Raji (cell line): ENCODE results near the gene ASGR1.

ENCODE experiments used
- POLR2A ChIP-seq: IDR thresholded peaks from 2 replicates; pipeline ENCODE4 v1.6.1; 2011; ENCODE audit warnings: low read depth, low read length, control low read depth; ENCODE audit not compliant: insufficient read depth

ASGR1 gene

DNA sequence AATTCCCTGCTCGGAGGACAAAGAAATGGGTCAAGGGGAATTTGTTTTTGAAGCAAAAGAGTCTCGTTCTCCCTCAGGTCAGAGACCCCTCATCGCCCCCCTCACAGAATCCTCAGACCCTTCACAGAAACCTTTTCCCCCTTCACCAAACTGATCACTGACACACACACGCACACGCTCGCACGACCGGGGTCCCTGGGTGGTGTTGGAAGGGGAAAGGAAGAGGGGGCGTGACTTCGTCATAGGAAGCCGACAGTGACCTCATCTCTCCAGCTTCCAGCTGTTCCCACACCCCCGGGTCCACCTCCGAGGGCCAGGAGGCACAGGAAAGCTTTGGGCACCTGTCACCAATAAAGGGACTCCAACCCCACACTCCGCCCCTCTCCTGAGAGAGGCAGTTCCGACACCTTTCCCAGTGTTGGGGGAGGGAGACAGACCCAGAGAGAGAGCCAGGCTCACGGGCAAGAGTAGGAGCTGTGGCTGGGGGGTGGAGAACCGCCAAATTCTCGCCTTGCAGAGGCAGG lies 1.2 kb downstream of the ASGR1 start:
- TF ChIP-seq POLR2A = no peak

DNA sequence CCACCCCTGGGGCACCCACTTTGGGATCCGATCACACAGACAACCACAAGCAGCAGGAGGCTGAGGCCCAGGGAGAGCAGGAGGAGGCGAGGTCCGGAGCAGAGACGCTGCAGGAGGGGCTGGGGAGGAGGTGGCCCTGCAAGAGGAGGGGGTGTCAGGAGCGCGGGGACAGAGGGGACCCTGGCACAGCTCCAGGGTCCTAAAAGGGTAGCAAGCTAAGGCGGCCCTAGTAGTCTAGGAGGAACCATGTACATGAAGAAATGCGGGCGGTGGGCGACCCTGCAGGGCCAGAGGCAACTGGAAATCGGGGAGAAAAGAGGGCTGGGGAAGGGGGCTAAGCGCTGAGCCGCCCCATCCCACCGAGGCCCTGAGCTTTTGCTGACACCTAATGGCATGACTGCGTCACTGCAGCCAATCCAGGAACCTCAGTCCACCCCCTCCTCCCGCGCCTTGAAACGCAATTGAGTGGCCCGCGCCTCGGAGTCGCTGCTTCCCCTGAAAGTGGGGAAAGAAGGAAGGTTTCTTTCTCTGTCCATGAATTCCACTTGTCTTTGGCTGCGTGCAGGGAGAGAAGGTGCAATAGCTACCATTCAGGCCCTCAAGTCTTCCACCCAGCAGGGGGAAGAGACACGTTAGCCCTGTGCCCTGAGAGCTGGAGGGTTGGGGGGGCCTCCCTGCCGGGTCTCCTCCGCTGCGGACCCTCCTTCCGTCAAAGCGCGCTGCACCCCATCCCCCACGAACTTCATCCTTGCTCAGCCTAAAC lies 1.8 kb downstream of the ASGR1 start:
- TF ChIP-seq POLR2A = no peak

DNA sequence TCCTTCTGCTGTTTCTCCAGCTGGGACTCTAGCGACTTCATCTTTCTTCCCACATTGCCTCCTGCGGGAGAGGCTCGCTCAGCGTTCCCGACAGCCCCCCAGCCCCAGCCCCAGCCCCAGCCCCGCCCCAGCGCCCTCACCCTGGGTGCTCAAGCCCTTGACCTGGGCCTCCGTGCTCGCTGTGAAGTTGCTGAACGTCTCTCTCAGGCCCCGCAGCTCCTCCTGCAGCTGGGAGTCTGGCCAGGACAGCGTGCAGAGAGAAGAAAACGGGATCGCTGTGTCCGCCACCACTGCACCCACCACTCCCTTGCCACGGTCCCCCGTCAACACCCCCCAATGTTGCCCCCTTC lies 2.4 kb downstream of the ASGR1 start:
- no peak for TF ChIP-seq POLR2A

DNA sequence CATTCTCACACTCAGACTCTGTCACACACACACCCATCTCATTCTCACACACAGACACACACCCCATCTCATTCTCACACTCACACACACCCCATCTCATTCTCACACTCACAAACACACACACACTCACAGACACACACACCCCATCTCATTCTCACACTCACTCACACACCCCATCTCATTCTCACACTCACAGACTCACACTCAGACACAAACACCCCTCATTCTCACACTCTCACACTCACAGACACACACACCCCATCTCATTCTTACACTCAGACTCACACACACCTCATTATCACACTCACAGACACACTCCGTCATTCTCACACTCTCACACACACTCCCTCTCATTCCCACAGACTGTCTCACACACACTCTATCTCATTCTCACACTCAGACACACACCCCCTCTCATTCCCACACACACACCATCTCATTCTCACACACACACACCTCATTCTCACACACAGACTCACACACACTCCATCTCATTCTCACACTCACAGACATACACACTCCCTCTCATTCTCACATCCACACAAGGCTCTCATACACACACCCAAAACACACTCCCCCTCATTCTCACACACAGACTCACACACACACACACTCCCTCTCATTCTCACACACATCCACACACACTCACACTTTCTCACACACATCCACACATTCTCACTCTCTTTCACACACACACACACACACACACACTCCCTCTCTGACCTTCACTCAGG lies 2.9 kb downstream of the ASGR1 start:
- no peak for TF ChIP-seq POLR2A

DNA sequence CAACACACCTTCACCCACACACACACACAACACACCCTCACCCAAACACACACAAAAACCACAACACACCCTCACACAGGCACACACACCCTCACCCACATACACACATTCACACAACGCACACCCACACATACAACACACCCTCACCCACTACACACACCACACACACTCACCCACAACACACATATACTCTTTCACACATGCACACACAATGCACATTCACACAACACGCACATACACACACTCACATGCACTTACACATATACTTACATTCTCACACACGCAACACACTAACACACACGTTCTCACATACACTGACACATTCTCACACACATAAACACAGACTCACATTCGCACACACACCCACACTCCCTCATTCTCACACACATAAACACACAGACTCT lies 3.8 kb downstream of the ASGR1 start:
- no peak for TF ChIP-seq POLR2A

DNA sequence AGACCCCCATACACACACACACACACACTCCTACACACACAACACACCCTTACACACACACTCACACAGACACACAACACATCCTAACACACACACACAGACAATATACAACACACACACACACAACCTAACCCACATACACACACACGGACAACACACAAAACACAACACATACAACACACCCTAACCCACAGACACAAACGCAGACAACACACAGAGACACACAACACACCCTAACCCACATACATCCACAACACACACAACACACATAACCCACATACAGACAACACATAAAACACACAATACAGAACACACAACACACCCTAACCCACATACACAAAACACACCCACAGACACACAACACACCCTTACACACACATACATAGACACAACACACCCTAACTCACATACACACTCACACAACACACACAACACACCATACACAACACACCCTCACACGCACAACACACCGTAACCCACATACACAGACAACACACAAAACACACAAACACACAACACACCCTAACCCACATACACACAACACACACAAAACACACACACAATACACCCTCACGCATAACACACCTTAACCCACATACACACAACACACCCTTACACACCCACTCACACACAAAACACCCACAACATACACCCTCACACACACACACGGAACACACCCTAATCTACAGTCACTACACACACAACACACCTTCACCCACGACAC lies 4.4 kb downstream of the ASGR1 start:
- TF ChIP-seq POLR2A = no peak

DNA sequence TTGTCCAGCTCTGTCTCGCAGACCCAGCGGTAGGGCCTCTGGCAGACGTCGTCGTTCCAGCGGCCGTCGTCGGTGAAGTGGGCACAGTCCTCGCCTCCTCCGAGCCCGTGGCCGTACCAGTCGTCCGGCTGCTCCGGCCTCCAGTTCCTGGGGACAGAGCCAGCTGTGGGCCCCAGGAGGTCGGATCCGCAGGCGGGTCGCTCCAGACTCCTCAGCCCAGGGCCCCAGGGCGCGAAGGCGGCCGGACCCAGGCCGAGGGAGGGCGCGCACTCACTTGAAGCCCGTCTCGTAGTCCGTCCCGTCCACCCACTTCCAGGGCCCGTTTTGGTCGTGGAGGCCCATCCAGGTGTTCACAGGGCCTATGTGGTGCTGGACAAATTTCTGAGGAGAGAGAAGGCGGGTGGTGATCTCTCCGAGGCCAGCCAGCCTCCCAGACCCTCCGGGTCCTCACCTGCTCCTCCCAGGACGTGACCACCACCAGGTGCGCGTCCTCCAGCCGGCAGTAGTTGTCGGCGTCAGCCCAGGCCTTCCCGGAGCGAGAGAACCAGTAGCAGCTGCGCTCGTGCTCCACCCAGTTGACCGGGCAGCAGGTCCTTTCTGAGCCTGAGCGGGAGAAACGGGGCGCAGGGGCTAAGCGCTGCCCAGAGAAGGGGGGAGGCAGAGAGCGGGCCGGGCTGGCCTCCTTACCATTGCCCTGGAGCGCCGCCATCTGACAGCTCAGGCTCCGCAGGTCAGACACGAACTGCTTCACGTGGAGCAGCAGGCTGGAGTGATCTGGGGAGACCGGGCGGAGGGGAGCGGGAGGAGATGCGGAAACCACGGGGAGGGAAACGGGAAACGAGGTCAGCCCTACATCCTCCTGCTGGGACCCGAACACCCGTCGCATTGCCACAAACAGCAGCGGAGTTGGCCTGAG lies 5.2 kb downstream of the ASGR1 start:
- TF ChIP-seq POLR2A = no peak

DNA sequence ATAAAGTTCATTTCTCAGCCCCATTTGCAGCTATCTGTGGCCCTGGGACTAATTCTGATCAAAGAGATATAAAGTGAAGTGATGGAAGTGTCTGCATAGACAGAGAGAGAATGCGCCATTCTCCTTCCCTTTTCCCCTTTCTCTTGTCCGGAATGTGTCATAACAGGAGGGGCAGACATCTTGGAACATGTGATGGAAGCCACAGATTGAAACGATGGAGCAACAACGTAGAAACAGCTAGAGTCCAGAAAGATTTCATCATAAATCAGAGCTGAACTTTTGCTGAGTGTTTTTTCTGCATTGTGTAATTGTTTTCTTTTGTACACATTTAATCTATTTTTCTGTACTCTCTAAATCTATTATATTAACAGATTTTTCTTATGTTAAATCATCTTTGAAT lies 11.3 kb downstream of the ASGR1 start:
- no peak for TF ChIP-seq POLR2A

DNA sequence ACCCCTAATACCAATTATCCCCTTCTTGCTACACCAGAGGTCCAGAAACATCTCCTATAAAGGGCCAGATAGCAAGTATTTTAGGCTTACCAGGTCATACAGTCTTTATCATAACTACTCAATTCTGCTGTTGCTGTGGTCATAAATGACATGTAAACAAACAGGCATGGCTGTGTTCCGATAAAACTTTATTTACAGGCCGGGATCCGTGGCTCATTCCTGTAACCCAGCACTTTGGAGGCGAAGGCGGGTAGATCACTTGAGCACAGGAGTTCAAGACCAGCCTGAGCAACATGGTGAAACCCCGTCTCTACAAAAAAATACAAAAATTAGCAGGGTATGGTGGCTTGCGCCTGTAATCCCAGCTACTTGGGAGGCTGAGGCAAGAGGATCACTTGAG lies 12.3 kb downstream of the ASGR1 start:
- no peak for TF ChIP-seq POLR2A

DNA sequence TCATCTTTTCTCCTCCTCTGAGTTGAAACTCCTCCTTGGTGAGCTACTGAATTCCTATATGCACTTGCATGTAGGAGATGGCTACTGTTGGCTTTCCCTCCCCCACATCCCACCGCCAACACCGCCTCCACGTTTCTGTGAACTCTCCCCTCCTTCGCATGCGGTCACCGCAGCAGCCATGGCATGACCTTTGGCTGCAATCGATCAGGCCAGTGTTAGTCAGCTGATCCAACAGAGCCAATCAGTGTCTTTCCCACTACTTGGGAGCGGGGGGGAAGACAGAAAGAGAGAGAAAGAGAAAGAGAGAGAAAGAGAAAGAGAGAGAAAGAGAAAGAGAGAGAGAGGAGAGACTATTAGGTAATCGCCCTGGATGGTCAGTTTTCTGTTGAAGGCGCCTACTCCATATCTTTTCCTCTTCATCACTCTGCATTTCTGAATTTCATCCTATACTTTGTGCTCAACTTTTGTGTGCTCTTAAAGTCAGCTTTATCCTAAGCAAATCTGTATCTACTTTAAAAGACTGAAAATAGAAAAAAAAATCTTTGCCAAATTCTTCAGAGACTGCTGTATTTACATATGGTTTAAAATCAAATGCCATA lies 22.7 kb downstream of the ASGR1 start:
- no peak for TF ChIP-seq POLR2A

DNA sequence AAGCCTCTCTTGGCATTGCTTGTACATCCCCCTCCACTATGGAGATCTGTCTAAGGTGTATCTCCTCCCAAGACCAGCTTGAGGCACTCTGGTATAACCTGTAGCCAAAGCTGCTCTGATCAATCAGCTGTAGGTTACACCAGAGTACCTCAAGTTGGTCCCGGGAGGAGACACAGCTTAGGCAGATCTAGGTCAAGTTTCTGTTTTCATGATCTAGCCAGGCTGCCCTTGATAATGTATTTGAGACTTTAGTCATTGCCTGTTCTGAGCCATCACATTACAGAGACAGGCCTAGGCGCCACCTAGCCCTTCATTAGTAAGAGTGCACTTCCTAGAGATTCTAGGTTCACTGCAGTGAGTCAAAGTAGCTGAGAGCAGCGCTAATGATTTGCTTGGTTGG lies 31.4 kb downstream of the ASGR1 start:
- TF ChIP-seq POLR2A = no peak

DNA sequence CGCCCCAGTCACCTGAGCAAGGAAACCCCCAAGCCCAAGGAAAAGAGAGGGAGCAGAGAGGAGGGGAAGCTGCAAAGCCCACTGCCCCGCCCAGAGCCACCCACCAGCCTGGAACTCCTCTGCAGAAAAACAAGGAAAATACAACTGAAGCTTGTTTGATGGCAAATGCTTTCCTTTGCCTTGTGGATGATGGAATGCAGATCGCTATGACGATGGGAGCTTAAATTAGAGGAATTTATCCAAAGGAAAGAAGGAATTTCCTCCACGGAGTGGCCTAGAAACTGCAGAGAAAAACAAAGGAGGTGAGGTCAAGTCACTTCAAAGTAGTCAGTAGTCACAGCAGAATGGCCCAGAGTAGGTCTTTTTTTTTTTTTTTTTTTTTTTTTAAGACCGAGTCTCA lies 33.1 kb downstream of the ASGR1 start:
- no peak for TF ChIP-seq POLR2A

DNA sequence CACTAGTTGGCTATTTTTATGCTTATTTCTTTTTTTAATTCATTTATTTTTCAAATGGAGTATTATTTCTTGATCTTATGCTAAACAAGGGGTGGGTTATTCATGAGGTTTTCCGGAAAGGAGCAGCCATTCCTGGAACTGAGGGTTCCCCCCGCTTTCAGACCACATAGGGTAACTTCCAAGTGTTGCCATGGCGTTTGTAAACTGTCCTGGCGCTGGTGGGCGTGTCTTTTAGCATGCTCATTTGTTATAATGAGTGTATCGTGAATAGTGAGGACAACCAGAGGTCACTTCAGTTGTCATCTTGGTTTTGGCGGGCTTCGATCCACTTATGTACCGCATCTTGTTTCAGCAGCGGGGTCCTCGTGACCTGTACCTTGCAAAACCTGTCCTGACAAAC lies 35.0 kb downstream of the ASGR1 start:
- TF ChIP-seq POLR2A = no peak

DNA sequence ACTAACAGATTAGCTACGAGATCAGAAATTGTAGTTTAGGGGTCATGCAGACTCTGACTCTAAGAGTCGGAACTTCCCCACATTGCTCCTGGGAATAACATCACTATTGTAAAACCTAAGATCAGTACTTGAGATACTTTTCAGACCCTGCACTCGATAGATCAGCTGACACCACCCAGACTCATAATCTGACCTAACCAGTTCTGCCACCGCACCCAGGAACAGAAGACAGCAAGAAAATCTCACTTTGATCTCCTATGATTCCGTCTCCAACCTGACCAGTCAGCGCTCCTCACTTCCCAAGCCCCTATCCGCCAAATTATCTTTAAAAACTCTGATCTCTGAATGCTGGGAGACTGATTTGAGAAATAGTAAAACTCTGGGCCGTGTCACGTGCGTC lies 37.3 kb downstream of the ASGR1 start:
- no peak for TF ChIP-seq POLR2A
